ENCODE measurements around the gene SLC6A8.

The SLC6A8 gene
- 3.9 to 8.6 (median 6.7) reads per million in 4 donors for total RNA-seq

- DNase-seq: peak; percentile 19 to 28 (median 23)
Observed at GRCh38 chrX:153687121-153688039, at the start of gene SLC6A8. SLC6A8 (plus strand) TSS chrX:153687926; CDS start chrX:153688575, 649 bp downstream.

GRCh38 chrX:153638041-153638371 is 49.7 kb upstream of the SLC6A8 start:
- DNase-seq: no peak

GRCh38 chrX:153638436-153639176 is 49.1 kb upstream of the SLC6A8 start:
- DNase-seq: no peak

GRCh38 chrX:153639177-153640044 is 48.3 kb upstream of the SLC6A8 start:
- DNase-seq: no peak

GRCh38 chrX:153640045-153640686 is 47.6 kb upstream of the SLC6A8 start:
- DNase-seq: no peak

GRCh38 chrX:153640736-153641575 is 46.8 kb upstream of the SLC6A8 start:
- no peak for DNase-seq

GRCh38 chrX:153641627-153642026 is 46.1 kb upstream of the SLC6A8 start:
- no peak for DNase-seq

GRCh38 chrX:153642051-153642654 is 45.6 kb upstream of the SLC6A8 start:
- no peak for DNase-seq

GRCh38 chrX:153642655-153643430 is 44.9 kb upstream of the SLC6A8 start:
- DNase-seq: no peak

GRCh38 chrX:153643431-153644351 is 44.0 kb upstream of the SLC6A8 start:
- peak in 1 of 5 donors; percentile 18 for DNase-seq

- DNase-seq: no peak
Observed at GRCh38 chrX:153644356-153645125, 43.2 kb upstream of the SLC6A8 start.

GRCh38 chrX:153645151-153645550 is 42.6 kb upstream of the SLC6A8 start:
- DNase-seq: no peak

- DNase-seq: no peak
Observed at GRCh38 chrX:153645921-153646488, 41.7 kb upstream of the SLC6A8 start.

- no peak for DNase-seq
Observed at GRCh38 chrX:153646620-153647373, 40.9 kb upstream of the SLC6A8 start, which contains the start of gene DUSP9. DUSP9 (plus strand) TSS chrX:153647203; CDS start chrX:153647954, 751 bp downstream.

- DNase-seq: no peak
Observed at GRCh38 chrX:153647461-153648357, 40.0 kb upstream of the SLC6A8 start.

Measured in T-helper 1 cell (primary cell).